WTC11 (cell line): ENCODE measurements around the gene UTP4. TPM values are rescaled to one million over a fixed set of nuclear protein-coding genes. Genes with fewer than 3 reads are reported as not detected.

Source experiments
- ATAC-seq: fragments of 200-7000 bp; cut with Tn5 transposase; 2 replicates; pipeline ENCODE4 v1.10.0; 2021; ENCODE audit warnings: mild to moderate bottlenecking, moderate library complexity
- CTCF ChIA-PET: fragments of 300-600 bp; sonication (Branson Sonifier 250); formaldehyde crosslinking; loops from one replicate; lab custom pipeline; 2021; ENCODE audit warnings: antibody characterized with exemption; lab: Charles Lee
- POLR2A ChIA-PET: fragments of 350-600 bp; sonication (Branson Sonifier 250); formaldehyde crosslinking; loops from one replicate; lab custom pipeline; 2021; ENCODE audit warnings: antibody characterized with exemption; lab: Charles Lee
- DNase-seq: peaks from one replicate; pipeline ENCODE4 v3.0.0; 2021; ENCODE audit warnings: low spot score
- H3K27ac Mint-ChIP-seq: 2 replicates; pipeline ENCODE4 v1.8.0; 2021; ENCODE audit warnings: mixed read lengths
- H3K27me3 Mint-ChIP-seq: 2 replicates; pipeline ENCODE4 v1.8.0; 2021; ENCODE audit warnings: low read depth, mild to moderate bottlenecking, moderate library complexity, mixed read lengths
- H3K36me3 Mint-ChIP-seq: 2 replicates; pipeline ENCODE4 v1.8.0; 2021; ENCODE audit warnings: mixed read lengths
- H3K4me1 Mint-ChIP-seq: 2 replicates; pipeline ENCODE4 v1.8.0; 2022; ENCODE audit warnings: mixed read lengths
- H3K4me3 Mint-ChIP-seq: 2 replicates; pipeline ENCODE4 v1.8.0; 2021; ENCODE audit warnings: mild to moderate bottlenecking, moderate library complexity, mixed read lengths
- H3K9me3 Mint-ChIP-seq: 2 replicates; pipeline ENCODE4 v1.8.0; 2021; ENCODE audit warnings: mixed read lengths
- AFF4 ChIP-seq: sonication (generic); formaldehyde crosslinking; IDR thresholded peaks from 2 replicates; pipeline ENCODE4 v1.8.1; 2023; ENCODE audit warnings: mild to moderate bottlenecking, missing genetic modification reagents, borderline replicate concordance
- ATF6 ChIP-seq: sonication (generic); formaldehyde crosslinking; IDR thresholded peaks from 2 replicates; pipeline ENCODE4 v1.8.1; 2023; ENCODE audit warnings: mild to moderate bottlenecking, missing genetic modification reagents
- CDX4 ChIP-seq: fragments of 250-450 bp; sonication (Bioruptor Pico); IDR thresholded peaks from 2 replicates; pipeline ENCODE4 v1.9.0; 2021; ENCODE audit warnings: moderate library complexity, mild to moderate bottlenecking, inconsistent platforms, borderline replicate concordance
- CREM ChIP-seq: sonication (generic); formaldehyde crosslinking; IDR thresholded peaks from 2 replicates; pipeline ENCODE4 v1.8.1; 2022; ENCODE audit warnings: mild to moderate bottlenecking, missing genetic modification reagents, moderate library complexity
- HMGXB4 ChIP-seq: sonication (generic); formaldehyde crosslinking; IDR thresholded peaks from 2 replicates; pipeline ENCODE4 v1.8.1; 2023; ENCODE audit warnings: mild to moderate bottlenecking, moderate library complexity, missing genetic modification reagents
- IRF1 ChIP-seq: sonication (generic); formaldehyde crosslinking; IDR thresholded peaks from 2 replicates; pipeline ENCODE4 v1.8.0; 2023; ENCODE audit warnings: missing genetic modification reagents
- KAT7 ChIP-seq: sonication (generic); formaldehyde crosslinking; IDR thresholded peaks from 2 replicates; pipeline ENCODE4 v1.8.1; 2023; ENCODE audit warnings: missing genetic modification reagents, mild to moderate bottlenecking, borderline replicate concordance
- MXD4 ChIP-seq: fragments of 250-450 bp; sonication (Bioruptor Pico); IDR thresholded peaks from 2 replicates; pipeline ENCODE4 v1.8.0; 2021; ENCODE audit warnings: mild to moderate bottlenecking, moderate library complexity, borderline replicate concordance
- NFATC4 ChIP-seq: fragments of 250-450 bp; sonication (Bioruptor Pico); IDR thresholded peaks from 2 replicates; pipeline ENCODE4 v1.9.0; 2021; ENCODE audit warnings: mild to moderate bottlenecking
- NR2C2 ChIP-seq: sonication (generic); formaldehyde crosslinking; IDR thresholded peaks from 2 replicates; pipeline ENCODE4 v1.8.0; 2022; ENCODE audit warnings: mild to moderate bottlenecking, missing genetic modification reagents
- PREB ChIP-seq: sonication (generic); formaldehyde crosslinking; IDR thresholded peaks from 2 replicates; pipeline ENCODE4 v1.8.1; 2022; ENCODE audit warnings: mild to moderate bottlenecking, missing genetic modification reagents, moderate library complexity, borderline replicate concordance
- SMAD3 ChIP-seq: sonication (generic); formaldehyde crosslinking; IDR thresholded peaks from 2 replicates; pipeline ENCODE4 v1.8.0; 2022; ENCODE audit warnings: missing genetic modification reagents, mild to moderate bottlenecking, borderline replicate concordance
- SP1 ChIP-seq: sonication (generic); formaldehyde crosslinking; conservative IDR thresholded peaks from 2 replicates; pipeline ENCODE4 v1.8.1; 2022; ENCODE audit warnings: missing genetic modification reagents
- ZNF219 ChIP-seq: sonication (generic); formaldehyde crosslinking; IDR thresholded peaks from 2 replicates; pipeline ENCODE4 v1.8.0; 2023; ENCODE audit warnings: missing genetic modification reagents, mild to moderate bottlenecking, borderline replicate concordance
- ZNF281 ChIP-seq: sonication (generic); formaldehyde crosslinking; IDR thresholded peaks from 2 replicates; pipeline ENCODE4 v1.8.0; 2023; ENCODE audit warnings: mild to moderate bottlenecking, missing genetic modification reagents
- ZNF416 ChIP-seq: fragments of 250-450 bp; sonication (Bioruptor Pico); IDR thresholded peaks from 2 replicates; pipeline ENCODE4 v1.9.0; 2021; ENCODE audit warnings: mild to moderate bottlenecking, inconsistent platforms
- total RNA-seq: library from RNA; stranded (reverse); gene quantifications from 3 replicates; pipeline ENCODE4 v1.2.3, GENCODE V29; 2021

The UTP4 gene
- total RNA-seq, 1 experiment from 2014 or later: 85.7 TPM

GRCh38 chr16:69201291-69201690 is 68.8 kb downstream of the UTP4 start:
- POLR2A ChIA-PET: no interaction called here
- ATAC-seq (no peak), DNase-seq (no peak)
- CTCF ChIA-PET: no interaction called here
- H3K4me1 Mint-ChIP-seq: no peaks in the 10 kb centered on the region; the same call in none of the 2 replicates
- H3K9me3 Mint-ChIP-seq: no peaks in the 10 kb centered on the region
- H3K27ac Mint-ChIP-seq: peak overlapping the region; percentile 32; the same call in 1 of the 2 replicates
- H3K36me3 Mint-ChIP-seq: no peaks in the 10 kb centered on the region; the same call in 1 of the 2 replicates
- H3K4me3 Mint-ChIP-seq: no peak overlapping the region
- TF ChIP-seq SP1 (CRISPR knock-in tag): no peak
- no peak for TF ChIP-seq CDX4 (CRISPR knock-in tag)
- TF ChIP-seq SMAD3 (CRISPR knock-in tag): no peak
- no peak for TF ChIP-seq CREM (CRISPR knock-in tag)
- TF ChIP-seq ATF6: no peak
- TF ChIP-seq ZNF219 (CRISPR knock-in tag): no peak
- H3K27me3 Mint-ChIP-seq: no peaks in the 10 kb centered on the region

GRCh38 chr16:69201787-69202186 is 69.3 kb downstream of the UTP4 start:
- Mint-ChIP-seq H3K27me3 (no peaks in the 10 kb centered on the region), H3K9me3 (no peaks in the 10 kb centered on the region), H3K27ac (0 out of 2 replicates have a peak overlapping the region, but pooled peaks have one; percentile 58), H3K4me1 (no peaks in the 10 kb centered on the region; the same call in none of the 2 replicates), H3K36me3 (no peaks in the 10 kb centered on the region; the same call in 1 of the 2 replicates), H3K4me3 (no peak overlapping the region)
- ChIA-PET POLR2A (interaction anchor here (0.6 kb wide), 1 partner anchor 38 kb away, joined by 3 read pairs; no protein-coding TSS in a partner anchor), CTCF (no interaction called here)
- ATAC-seq: no peak
- no peak for DNase-seq
- TF ChIP-seq NR2C2 (CRISPR knock-in tag) (no peak), AFF4 (no peak), NFATC4 (CRISPR knock-in tag) (no peak), ZNF416 (CRISPR knock-in tag) (no peak), SP1 (CRISPR knock-in tag) (no peak), PREB (CRISPR knock-in tag) (no peak), KAT7 (CRISPR knock-in tag) (no peak), CREM (CRISPR knock-in tag) (no peak), IRF1 (CRISPR knock-in tag) (no peak), MXD4 (CRISPR knock-in tag) (no peak), ZNF281 (CRISPR knock-in tag) (no peak), HMGXB4 (no peak)
